H1 (cell line): ENCODE measurements around the gene PRSS12. TPM values are rescaled to one million over a fixed set of nuclear protein-coding genes. Genes with fewer than 3 reads are reported as not detected.

Experiments used
- BACH1 ChIP-seq: IDR thresholded peaks from 2 replicates; pipeline ENCODE4 v1.6.1; 2012; ENCODE audit warnings: low read length, improper control_type of control experiment
- BCL11A ChIP-seq, 2 experiments: IDR thresholded peaks; one replicate each; pipeline ENCODE4 v1.6.1; 2011; ENCODE audit warnings: low read depth in 2 of 2, low read length in 2 of 2, mild to moderate bottlenecking in 2 of 2
- EP300 ChIP-seq, 2 experiments: IDR thresholded peaks; 1 replicate in 1 of 2; 2 replicates in 1 of 2; pipeline ENCODE4 v1.6.1; 2011 to 2012; ENCODE audit warnings: low read depth in 2 of 2, low read length in 2 of 2, mild to moderate bottlenecking in 2 of 2, borderline replicate concordance in 1 of 2, inconsistent platforms in 1 of 2, moderate library complexity in 1 of 2
- GABPA ChIP-seq: IDR thresholded peaks from 2 replicates; pipeline ENCODE4 v1.6.1; 2011; ENCODE audit warnings: mild to moderate bottlenecking, low read length, moderate library complexity, borderline replicate concordance; ENCODE audit not compliant: insufficient read depth
- HDAC2 ChIP-seq, 2 experiments: fragments of 300-600 bp in 1 of 2; sonication (generic) in 1 of 2; IDR thresholded peaks; 2 replicates each; pipeline ENCODE4 v1.6.1; 2011 to 2012; ENCODE audit warnings: low read depth in 2 of 2, low read length in 2 of 2, mild to moderate bottlenecking in 2 of 2, moderate library complexity in 2 of 2, borderline replicate concordance in 1 of 2, inconsistent platforms in 1 of 2
- KDM5A ChIP-seq: fragments of 200-600 bp; IDR thresholded peaks from 2 replicates; pipeline ENCODE4 v1.7.1; 2012; ENCODE audit warnings: mild to moderate bottlenecking, low read length, inconsistent platforms, mixed read lengths
- MAFK ChIP-seq: IDR thresholded peaks from 2 replicates; pipeline ENCODE4 v1.6.1; 2012; ENCODE audit warnings: low read depth, mild to moderate bottlenecking, improper control_type of control experiment, low read length
- RXRA ChIP-seq: IDR thresholded peaks from 2 replicates; pipeline ENCODE4 v1.6.1; 2011; ENCODE audit warnings: low read depth, mild to moderate bottlenecking, low read length, moderate library complexity; ENCODE audit not compliant: insufficient read depth
- SAP30 ChIP-seq: fragments of 300-600 bp; sonication (generic); IDR thresholded peaks from 2 replicates; pipeline ENCODE4 v1.7.1; 2012; ENCODE audit warnings: low read length, moderate library complexity, mild to moderate bottlenecking, inconsistent platforms; ENCODE audit not compliant: insufficient read depth, insufficient replicate concordance
- SRF ChIP-seq: IDR thresholded peaks from 2 replicates; pipeline ENCODE4 v1.6.1; 2011; ENCODE audit warnings: mild to moderate bottlenecking, low read depth, low read length, moderate library complexity
- TEAD4 ChIP-seq: IDR thresholded peaks from 2 replicates; pipeline ENCODE4 v1.6.1; 2012; ENCODE audit warnings: low read depth, low read length, inconsistent platforms, mixed read lengths
- polyA plus RNA-seq, 7 experiments: library from polyadenylated mRNA; depleted of rRNA in 3 of 7; stranded (reverse) in 5 of 7; unstranded in 2 of 7; fragments of >200 nt in 5 of 7; fragments of 200-250 nt in 2 of 7; gene quantifications; 1 replicate in 5 of 7; 2 replicates in 1 of 7; 4 replicates in 1 of 7; pipeline versions ENCODE4 v1.2.1 to v1.2.3, GENCODE V29; 2011 to 2013; ENCODE audit warnings: missing spikeins in 2 of 7, mixed read lengths in 2 of 7
- total RNA-seq: library from RNA; stranded (reverse); fragmentation: NEBNext Ultra II Directional; extraction: Animal tissue kit (Norgen Biotek cat#: 25700); gene quantifications from 2 replicates; pipeline ENCODE4 v1.2.1, GENCODE V29; 2021
- TF ChIP-seq, protein P1 (sequence below): IDR thresholded peaks from 2 replicates; pipeline ENCODE4 v1.6.1; 2011; ENCODE audit warnings: low read length, improper control_type of control experiment

Gene PRSS12
- total and polyA plus RNA-seq, 2 of the 8 experiments (the other 6 are each of a cell fraction or from before 2014, with no cell fraction given): 2.6 to 9.3 TPM

DNA sequence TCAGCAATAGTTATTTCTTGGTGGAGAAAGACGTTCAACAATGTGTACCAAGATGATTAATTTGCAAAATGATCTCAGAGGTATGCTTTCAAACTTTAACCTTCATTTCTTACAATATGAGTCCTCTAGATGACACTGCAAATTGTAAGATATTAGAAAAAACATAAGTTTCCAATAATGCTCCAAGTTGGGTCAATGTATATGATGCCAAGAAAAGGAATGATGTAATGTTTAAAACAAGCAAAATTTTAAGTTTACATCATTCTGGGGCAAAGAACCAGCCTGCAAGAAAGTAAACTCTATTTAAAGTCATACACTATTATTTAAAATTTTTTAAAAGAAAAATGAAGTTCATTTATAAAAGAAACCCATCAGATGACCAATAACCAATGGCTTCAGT lies 56.1 kb downstream of the PRSS12 start (continued):
- no peak for TF ChIP-seq EP300 (IDR thresholded peaks at IDR 0.05; ENCODE audit: borderline replicate concordance in 1 of 2, low read depth in 2 of 2, low read length in 2 of 2)
- no peak for TF ChIP-seq SRF
- TF ChIP-seq BACH1: no peak
- no peak for TF ChIP-seq RXRA
- no peak for TF ChIP-seq HDAC2 (IDR thresholded peaks at IDR 0.05; ENCODE audit: borderline replicate concordance in 1 of 2, low read depth in 2 of 2, low read length in 2 of 2)
- TF ChIP-seq, protein P1, sequence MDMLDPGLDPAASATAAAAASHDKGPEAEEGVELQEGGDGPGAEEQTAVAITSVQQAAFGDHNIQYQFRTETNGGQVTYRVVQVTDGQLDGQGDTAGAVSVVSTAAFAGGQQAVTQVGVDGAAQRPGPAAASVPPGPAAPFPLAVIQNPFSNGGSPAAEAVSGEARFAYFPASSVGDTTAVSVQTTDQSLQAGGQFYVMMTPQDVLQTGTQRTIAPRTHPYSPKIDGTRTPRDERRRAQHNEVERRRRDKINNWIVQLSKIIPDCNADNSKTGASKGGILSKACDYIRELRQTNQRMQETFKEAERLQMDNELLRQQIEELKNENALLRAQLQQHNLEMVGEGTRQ: no peak
- TF ChIP-seq GABPA: no peak
- no peak for TF ChIP-seq MAFK
- no peak for TF ChIP-seq BCL11A (IDR thresholded peaks at IDR 0.05; ENCODE audit: low read depth in 2 of 2, low read length in 2 of 2)
- no peak for TF ChIP-seq TEAD4
- TF ChIP-seq SAP30: no peak
- TF ChIP-seq KDM5A: no peak
- TF ChIP-seq, all 59 proteins: peak for 0
